Putamen (tissue), 1 donor: ENCODE data around the gene WDR90.
A peak's percentile ranks its signal among the peaks of the same experiment; 100 is the strongest.

Experiments
- DNase-seq: peaks from one replicate; pipeline ENCODE4 v3.0.0-alpha.2; 2016; ENCODE audit warnings: low spot score

Gene WDR90

DNA sequence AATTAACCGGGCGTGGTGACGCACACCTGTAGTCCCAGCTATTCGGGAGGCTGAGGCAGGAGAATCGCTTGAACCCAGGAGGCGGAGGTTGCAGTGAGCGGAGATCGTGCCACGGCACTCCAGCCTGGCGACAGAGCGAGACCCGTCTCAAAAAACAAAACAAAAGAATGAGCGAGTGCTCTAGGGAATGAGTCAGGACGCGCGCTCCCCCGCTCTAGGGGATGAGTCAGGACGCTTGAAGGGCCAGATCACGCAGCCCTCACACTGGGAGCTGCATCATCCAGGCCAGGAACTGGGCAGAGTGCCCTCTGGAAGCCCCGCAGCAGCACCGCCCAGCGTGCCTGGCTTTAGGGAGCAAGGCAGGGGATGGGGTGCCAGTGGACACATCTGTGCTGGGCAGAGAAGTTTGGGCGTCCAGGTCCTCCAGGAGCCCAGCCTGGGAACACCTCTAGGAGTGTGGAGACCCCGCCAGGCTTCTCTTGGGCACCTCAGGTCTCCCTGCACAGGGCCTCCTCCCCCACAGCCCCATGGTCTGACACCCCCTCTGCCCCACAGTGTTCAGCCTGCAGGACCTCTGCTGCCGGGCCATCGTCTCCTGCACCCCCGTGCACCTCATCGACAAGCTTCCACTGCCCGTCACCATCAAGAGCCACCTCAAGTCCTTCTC is 22.2 kb upstream of the WDR90 start:
- DNase-seq, result no peak

DNA sequence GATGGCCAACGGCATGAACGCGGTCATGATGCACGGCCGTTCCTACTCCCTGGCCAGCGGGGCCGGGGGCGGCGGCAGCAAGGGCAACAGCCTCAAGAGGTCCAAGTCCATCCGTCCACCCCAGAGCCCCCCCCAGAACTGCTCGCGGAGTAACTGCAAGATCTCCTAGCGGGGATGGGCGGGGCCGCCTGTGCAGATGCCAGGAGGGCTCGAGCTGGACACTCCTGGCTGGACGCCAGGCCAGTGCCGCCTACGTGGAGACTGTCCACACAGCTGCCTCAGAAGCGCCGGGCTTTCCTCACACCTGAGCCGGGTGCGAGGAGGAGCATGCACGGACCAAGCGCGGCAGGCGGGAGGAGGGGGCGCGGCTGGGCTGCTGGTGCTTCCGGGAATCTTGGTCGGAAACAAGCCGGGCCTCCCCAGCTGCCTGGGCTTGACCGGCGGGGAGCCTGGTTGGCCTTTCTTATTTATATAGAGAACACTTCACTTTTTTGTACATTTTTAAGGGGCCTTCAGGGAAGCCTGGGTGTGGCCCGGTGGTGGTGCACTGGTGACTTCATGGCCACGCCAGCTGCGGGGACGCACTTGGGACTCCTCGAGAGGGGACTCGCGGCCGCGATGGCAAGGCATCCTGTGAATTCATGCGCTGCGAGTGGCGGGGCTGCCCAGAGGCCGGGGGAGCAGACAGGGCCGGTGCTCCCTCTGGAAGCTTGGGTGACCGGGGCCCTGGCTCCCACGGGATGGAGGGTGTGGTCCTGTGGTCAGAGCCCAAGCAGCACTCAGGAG is 21.5 kb upstream of the WDR90 start:
- DNase-seq, result no peak

DNA sequence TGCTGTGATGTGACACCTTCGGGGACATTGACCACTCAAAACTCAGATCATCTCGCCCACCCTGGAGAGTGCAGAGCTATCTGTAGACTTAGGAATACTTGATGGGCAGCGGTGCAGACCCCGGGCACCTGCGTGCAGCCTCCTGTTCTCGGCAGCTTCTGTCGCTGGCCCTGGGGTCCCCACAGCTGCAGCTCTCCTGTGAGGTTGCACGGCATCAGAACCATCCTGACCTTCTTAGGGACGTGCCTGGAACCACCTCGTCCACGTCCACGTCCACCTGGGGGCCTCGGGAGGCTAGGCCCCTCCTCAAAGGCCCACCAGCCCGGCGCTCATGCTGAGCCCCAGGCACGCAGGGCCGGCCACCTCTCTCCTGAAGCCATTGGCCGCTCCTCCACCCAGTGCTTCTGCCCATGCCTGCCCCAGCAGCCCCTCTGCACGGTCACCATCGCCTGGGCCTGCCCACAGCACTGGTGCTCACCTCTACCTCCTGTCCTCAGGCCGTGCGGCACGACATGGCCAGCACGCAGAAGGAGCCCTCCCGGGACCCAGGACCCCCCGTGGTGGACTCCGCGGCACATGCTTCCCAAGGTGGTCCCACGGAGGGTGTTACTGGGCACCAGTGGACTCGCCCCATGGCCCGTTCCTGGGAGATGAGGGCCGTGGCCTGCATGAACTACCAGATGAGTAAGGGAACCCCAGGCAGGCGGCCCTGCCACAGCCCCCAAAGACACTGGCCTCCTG is 20.7 kb upstream of the WDR90 start:
- DNase-seq, result no peak

DNA sequence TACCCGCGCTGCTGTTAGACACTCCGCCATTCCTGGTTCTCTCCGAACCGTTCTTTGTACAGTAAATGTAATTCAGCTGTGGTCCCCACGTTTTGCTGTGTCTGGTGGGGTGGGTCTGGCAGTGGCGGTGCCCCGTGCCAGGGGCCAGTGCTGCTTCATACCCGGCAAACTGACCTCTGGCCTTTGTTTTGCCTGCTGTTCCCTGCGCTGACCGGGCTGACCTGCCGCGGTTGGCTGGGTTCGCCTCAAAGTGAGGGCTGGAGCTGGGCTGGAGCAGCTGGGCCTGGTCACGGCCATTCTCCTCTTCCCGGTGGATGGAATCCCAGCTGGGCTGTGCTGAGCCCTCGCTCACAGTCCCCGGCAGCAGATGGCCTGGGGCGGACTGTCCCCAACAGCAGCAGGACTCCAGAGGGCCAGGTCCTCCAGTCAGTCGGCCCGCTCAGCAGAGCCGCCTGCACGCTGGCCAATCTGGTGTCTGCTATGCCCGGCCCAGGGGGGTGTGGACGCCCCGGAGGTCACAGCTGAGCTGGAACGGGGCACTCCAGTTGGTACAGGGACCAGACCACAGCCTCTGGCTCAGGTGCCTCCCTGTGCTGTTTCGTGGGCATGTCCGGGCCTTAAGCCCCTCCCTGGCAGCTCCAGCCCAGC is 19.9 kb upstream of the WDR90 start:
- no peak for DNase-seq

DNA sequence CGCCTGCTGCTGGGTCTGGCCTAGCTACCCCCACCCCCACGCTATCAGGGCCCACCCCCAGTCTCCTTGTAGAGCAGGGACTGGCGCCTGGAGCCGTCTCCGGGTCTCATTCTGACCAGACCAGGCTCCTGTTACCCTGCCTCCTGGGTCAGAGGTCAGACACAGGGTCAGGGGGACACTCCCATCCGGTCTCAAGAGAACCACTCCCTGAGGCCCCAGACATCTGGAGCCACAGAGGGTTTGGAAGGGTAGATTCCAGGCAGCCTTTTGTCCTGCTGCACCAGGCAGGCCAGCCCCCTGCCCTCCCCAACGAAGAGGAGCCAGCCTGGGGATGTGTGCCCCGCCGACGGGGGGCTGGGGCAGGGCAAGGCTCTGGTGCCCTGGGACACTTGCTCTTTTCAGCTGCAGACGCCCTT is 19.3 kb upstream of the WDR90 start:
- no peak for DNase-seq

DNA sequence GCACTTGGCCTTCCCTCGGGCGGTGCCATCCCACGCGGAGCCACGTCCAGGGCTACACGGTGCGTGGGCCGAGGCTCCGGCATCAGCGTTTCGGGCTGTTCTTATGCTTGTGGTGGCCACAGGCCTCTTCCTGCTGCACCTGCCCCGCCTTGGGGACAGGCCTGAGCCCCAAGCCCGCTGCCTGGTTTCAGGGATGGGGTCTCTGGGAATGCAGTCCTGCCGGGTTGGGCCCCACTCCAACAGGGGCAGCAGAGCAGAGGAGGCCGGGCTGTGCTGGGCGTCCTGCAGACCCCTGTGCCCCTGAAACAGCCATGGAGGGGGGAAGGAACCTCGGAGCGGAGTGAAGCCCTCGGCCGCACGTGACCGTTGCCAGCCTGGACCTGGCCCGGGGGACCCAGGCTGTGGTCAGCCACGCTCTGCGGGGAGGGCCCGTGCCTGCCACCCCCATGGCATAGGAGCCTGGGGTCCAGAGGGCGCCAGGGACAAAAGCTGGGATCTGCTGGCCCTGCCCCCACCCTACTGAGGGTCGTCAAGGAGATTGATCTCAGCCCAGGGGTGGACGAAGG is 18.8 kb upstream of the WDR90 start:
- DNase-seq, result no peak

DNA sequence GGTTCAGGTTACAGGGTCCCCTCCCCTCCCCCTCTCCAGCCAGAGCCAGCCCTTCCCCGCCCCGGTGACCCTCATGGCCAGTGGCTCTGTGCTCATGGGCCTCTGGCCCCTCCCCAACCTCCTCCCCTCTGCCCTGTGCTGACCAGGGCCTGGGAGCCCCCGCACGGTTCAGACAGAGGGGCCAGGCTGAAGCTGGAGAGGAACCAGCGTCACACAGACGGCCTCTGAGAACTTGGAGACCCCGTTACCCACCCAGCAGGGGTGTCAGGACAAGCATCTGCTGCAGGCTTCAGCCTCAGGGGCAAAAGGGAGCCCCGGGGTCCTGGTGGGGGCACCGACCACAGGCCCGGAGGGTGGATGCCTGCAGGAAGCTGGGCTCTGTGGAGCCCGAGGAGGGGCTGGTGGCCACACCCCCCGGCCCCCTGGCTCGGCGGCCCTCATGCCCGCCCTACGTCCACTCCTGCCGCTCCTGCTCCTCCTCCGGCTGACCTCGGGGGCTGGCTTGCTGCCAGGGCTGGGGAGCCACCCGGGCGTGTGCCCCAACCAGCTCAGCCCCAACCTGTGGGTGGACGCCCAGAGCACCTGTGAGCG is 18.3 kb upstream of the WDR90 start, which contains the start of gene WFIKKN1:
TSS of gene WFIKKN1 (plus strand) at position 171 of the 591 bp plus-strand sequence. CDS start at position 440, 269 bp downstream.
- DNase-seq, result no peak

DNA sequence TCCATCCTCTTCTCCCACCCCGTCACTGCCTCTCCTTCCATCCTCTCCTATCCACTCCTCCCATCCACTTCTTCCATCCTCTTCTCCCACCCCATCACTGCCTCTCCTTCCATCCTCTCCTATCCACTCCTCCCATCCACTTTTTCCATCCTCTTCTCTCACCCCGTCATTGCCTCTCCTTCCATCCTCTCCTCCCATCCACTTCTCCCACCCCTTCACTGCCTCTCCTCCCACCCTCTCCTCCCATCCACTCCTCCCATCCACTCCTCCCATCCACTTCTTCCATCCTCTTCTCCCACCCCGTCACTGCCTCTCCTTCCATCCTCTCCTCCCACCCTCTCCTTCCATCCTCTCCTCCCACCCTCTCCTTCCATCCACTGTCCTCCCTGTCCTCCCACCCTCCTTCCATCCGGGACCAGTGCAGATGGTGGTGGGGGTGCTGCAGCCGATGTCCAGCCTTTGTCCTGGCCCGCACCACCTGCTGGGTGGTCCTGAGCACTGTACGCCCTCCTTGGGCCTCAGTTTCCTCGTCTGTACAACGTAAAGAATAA is 17.3 kb upstream of the WDR90 start:
- no peak for DNase-seq

DNA sequence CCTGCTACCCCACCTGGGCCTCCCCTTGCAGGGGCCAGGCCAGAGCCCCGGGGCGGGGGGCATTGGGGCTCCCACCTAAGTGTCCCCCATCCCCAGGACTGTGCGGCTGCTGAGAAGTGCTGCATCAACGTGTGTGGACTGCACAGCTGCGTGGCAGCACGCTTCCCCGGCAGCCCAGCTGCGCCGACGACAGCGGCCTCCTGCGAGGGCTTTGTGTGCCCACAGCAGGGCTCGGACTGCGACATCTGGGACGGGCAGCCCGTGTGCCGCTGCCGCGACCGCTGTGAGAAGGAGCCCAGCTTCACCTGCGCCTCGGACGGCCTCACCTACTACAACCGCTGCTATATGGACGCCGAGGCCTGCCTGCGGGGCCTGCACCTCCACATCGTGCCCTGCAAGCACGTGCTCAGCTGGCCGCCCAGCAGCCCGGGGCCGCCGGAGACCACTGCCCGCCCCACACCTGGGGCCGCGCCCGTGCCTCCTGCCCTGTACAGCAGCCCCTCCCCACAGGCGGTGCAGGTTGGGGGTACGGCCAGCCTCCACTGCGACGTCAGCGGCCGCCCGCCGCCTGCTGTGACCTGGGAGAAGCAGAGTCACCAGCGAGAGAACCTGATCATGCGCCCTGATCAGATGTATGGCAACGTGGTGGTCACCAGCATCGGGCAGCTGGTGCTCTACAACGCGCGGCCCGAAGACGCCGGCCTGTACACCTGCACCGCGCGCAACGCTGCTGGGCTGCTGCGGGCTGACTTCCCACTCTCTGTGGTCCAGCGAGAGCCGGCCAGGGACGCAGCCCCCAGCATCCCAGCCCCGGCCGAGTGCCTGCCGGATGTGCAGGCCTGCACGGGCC is 16.5 kb upstream of the WDR90 start:
- no peak for DNase-seq

DNA sequence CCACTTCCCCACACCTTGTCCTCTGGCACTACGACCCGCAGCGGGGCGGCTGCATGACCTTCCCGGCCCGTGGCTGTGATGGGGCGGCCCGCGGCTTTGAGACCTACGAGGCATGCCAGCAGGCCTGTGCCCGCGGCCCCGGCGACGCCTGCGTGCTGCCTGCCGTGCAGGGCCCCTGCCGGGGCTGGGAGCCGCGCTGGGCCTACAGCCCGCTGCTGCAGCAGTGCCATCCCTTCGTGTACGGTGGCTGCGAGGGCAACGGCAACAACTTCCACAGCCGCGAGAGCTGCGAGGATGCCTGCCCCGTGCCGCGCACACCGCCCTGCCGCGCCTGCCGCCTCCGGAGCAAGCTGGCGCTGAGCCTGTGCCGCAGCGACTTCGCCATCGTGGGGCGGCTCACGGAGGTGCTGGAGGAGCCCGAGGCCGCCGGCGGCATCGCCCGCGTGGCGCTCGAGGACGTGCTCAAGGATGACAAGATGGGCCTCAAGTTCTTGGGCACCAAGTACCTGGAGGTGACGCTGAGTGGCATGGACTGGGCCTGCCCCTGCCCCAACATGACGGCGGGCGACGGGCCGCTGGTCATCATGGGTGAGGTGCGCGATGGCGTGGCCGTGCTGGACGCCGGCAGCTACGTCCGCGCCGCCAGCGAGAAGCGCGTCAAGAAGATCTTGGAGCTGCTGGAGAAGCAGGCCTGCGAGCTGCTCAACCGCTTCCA is 15.7 kb upstream of the WDR90 start:
- DNase-seq, result no peak

DNA sequence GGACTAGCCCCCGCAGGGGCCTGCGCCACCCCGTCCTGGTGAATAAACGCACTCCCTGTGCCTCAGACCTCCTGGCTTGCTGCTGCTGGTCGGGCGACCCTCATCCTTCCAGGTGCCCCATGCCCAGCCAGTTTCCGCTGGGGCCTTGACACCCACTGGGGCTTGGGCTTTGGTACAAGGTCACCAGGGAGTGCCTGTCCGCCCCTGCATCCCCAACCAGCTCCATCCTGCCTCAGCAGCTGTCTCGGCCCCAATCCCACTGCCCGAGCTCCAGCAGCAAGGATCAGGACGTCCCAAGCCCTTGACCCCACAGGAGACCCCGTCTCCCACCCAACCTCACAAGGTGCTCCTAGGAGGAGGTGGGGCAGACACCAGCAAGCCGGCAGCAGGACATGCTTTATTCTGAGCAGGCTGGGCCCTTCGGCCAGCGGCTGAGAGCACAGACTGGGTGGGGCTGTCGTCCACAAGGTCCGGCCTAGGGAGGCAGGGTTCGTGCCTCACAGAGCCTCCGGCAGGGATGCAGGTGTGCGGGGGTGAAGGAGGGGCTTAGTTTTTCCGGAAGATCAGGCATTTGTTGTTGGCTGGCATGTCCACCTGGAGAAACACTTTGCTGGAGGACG is 15.0 kb upstream of the WDR90 start:
- no peak for DNase-seq

DNA sequence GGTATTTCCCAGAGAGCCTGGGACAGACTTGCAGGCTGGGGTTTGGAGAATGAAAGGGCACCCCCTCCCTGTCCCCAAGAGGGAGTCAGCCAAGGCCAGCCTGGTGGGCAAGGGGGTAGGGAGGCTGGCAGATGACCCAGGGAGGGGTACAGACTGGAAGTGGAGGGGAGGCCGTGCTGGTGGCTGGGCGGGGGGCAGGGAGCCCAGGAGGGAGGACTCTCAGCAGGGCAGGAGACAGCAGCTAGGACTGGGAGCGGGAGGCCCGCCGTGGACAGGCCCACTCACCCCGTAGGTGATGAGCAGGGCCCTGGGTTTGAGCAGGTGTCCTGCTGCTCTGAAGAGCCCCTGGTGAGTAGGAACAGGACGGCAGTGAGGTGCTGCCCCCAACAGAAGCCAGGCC is 14.2 kb upstream of the WDR90 start:
- no peak for DNase-seq

DNA sequence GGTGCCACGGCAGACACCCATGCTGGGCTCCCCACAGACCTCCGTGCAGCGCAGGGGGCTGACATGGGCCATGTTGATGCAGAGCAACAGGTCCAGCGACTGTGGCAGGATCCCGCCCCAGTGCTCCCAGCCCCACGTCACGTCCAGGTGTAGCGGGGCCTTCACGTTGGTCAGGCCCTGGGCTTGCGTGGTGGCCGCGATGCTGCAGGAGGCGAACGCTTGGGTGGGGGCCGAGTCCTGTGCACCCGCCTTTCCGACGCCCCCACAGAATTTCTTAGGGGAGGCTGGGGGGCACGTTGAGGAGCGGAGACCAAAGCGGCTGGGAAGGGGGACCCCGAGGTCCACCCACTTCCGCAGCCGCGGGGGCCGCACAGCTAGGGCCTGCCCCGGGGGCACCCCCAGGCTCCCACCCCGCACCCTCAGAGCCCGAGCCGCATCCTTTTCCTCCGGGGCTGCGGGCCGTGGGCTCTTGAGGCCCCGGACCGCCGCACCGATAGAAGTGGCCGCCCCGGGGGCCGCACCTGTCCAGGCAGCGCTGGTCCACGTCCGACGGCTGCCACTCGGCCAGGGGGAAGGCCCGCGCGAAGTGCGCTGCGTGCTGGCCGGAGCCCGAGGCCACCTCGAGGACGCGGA is 13.5 kb upstream of the WDR90 start:
- DNase-seq, result no peak

DNA sequence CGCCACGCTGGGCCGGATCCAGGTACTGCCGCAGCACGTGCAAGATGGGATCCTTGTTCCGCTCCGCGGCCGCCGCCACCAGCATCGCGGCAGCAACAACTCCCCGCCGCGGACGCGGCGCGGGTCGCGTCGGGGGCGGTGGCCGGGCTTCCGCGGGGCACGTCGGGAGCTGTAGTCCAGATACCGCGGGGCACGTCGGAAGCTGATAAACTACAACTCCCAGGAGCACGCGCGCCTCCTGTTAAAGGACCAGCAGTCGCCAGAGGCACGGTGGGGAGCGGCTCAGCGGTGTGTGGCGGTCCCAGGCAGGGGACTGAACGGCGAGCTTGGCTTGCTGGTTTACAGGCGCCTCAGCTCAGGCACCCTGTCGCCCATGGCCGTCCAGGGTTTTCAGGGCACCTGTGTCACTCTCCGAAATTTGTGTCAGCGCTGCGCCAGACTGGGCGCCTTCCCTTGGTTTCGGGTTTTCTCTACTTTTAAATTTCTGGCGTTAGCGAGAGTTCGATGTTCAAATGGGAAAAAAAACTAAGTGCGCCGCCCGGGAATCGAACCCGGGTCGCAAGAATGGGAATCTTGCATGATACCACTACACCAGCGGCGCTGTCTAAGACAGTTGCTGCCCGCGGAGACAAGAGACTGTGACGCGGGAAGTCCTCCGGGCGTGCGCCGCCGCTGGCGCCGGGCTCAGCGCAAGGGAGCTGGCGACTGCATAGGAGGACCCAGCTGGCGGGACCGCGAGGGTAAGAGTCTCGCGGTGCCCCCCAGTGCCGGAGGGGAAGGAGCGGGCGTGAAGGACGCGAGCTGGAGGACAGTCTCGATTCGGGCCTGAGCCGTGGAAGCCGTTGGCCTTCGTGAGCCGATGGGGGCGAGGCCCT is 12.7 kb upstream of the WDR90 start, which contains the start of gene METTL26:
TSS of gene METTL26 (minus strand) at position 100 of the 875 bp plus-strand sequence. CDS start at position 85, 15 bp downstream.
- peak; percentile 95 for DNase-seq

DNA sequence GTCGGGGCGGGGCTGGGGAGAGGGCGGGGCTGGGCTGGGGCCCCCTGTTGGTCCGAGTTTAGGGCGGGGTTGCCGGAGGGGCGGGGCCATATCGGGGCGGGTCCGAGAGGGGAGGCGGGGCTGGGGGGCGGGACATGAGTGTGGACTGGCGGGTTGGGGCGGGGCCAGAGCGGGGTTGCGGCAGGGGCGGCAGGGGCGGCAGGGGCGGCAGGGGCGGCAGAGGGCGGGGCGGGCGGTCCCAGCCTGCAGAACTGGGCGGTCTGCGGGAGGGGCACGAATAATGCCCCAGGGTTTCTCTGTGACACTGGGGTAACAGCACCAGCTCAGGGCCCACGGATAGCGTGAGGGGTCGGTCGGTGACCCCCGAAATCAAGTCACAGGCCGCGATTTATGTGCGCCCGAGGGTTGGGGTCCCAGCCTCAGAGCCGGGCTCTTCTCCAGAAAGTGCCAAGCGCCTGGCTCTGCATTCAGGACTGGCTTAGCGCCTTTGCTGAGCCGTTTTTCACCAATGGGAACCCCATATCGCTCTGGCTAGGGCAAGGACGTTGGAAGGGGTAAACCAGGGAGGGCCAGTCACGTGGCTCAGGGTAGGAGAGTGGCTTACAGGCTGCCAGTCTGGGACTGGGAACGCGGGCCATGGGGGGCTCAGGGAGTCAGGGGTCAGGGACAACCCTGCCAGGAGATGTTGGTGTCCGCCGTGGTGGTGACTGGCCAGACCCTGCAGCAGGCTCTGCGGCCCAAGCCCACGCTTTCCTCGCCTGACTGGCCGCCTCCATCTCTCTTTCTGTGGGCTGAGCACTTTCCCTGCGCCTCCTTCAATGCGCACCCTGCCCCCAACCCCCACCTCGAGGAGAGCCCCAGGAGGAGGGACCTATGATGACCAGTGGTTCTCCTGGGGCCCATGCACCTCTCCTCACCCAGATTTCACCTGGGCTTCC is 11.8 kb upstream of the WDR90 start:
- peak; percentile 51 for DNase-seq

DNA sequence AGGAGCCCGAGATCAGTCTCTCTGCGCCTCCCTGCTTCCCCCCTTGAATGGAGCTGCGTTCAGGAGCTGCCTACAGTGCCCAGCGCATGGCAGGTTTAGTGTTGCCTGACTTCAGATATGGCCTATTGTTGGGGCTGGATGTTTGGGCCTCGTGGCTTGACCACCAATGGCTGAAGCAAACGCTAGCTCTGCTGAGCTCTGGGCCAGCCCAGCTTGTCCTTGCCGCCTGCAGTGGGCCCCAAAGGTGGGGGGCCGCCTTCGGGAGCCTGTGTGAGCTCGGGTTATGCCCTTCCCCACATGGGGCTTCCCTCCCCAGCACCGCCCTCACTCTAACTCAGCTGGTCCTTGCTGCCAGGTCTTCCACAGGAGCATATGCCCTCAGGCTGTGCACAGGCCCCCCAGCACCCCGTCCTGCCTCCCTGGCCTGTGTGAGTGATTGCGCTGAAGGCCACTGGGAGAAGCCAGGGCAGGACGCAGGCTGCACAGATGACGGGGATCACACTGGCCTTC is 11.1 kb upstream of the WDR90 start:
- DNase-seq, result no peak
